Superior temporal gyrus (tissue), 1 donor: ENCODE measurements around the gene HHIP.
A peak's percentile ranks its signal among the peaks of the same experiment; 100 is the strongest.

Experiments used
- DNase-seq: peaks from one replicate; pipeline ENCODE4 v3.0.0-alpha.2; 2016; ENCODE audit errors: extremely low spot score

The HHIP gene, protein sequence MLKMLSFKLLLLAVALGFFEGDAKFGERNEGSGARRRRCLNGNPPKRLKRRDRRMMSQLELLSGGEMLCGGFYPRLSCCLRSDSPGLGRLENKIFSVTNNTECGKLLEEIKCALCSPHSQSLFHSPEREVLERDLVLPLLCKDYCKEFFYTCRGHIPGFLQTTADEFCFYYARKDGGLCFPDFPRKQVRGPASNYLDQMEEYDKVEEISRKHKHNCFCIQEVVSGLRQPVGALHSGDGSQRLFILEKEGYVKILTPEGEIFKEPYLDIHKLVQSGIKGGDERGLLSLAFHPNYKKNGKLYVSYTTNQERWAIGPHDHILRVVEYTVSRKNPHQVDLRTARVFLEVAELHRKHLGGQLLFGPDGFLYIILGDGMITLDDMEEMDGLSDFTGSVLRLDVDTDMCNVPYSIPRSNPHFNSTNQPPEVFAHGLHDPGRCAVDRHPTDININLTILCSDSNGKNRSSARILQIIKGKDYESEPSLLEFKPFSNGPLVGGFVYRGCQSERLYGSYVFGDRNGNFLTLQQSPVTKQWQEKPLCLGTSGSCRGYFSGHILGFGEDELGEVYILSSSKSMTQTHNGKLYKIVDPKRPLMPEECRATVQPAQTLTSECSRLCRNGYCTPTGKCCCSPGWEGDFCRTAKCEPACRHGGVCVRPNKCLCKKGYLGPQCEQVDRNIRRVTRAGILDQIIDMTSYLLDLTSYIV

DNA sequence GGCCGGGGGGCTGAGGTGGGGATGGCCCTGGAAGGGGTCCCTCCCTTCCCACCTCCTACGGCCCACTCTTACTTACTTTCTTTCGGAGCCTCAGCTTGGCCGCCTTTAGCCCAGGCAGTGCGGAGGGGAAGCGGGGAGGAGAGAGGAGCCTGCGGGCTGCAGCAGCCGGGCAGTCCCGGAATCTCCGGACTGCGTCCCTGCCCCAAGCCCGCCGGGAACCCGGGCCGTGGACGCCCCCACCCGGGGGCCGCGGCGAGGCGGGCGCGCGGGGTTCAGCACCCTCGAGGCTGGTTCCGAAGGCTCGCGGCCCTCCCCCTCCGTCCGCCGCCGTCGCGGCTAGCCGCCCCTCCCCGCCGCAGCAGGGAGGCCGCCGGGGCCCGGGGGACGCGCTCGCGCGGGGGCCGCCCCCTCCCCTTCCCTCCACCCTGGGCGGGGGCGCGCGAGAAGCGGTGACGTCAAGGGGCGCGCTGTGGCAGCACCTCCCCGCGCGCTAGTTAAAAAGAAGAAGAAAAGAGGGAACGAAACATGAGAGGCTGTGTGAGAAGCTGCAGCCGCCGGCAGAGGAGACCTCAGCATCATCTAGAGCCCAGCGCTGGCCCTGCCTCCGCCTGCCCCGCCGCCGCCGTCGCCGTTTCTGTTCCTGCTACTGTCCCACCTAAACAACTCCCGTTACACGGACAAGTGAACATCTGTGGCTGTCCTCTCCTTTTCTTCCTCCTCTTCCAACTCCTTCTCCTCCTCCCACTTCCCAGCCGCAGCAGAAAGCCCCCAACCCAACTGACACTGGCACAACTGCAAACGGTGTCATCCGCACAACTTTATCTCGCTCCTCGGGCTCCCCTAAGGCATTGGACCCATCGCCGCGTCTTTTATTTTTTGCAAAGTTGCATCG, at the start of gene HHIP:
TSS of gene HHIP (plus strand) at position 526 of the 892 bp plus-strand sequence. CDS start 520 bp downstream, outside the sequence.
- DNase-seq, result peak; percentile 85

DNA sequence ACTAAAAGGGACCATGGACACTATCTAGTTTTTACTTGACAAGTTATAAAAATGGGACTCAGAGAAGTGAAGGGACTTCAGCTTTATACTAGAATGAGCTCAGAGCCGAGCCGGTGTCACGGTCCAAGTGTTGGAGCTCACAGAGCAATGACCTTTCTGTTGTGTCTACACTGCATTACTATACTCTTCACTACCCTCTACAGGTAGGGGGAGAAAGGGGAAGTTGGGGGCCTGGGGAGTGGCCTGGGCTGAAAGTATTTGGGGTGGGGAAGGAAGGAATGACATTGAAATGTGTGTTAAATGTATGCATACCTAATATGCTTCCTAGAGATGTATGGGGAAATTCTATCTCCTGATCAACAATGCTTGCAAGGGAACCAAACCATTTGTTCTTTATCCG, 48.8 kb upstream of the HHIP start:
- no peak for DNase-seq

DNA sequence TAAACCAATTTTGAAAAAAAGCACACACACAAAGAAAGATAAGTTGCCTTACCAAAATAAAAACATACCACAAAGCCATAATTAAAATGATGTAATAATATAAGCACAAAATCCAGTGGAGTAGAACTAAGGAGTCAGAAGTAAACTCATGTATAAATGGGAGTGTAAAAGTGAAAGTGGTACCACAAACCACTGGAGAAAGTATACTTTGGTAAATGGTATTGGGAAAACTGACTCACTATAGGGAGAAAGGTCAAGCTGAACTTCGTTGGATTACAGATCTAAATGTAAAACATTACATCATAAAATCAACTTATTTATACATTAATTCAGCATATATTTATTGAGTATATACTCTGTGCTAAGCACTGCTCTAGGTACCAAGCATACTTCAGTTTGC, 46.3 kb upstream of the HHIP start:
- no peak for DNase-seq

DNA sequence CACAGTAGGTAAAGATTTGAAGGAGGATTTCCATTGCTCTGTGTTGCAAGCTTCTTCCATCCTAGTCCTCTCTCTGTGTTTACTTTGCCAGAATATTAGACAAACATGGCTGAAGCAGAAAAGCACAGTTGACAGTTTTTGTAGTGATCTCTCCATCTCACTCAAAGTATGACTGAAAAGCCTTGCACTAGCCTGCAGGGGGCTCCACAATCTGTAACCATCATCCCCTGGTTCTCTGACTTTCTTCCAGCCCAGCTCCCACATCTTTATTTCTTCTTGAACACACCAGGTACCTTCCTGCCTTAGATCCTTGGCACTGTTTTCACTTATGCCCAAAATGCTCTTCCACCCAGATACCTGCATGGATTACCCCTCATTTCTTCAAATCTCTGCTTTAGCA, 34.1 kb upstream of the HHIP start:
- peak; percentile 70 for DNase-seq

DNA sequence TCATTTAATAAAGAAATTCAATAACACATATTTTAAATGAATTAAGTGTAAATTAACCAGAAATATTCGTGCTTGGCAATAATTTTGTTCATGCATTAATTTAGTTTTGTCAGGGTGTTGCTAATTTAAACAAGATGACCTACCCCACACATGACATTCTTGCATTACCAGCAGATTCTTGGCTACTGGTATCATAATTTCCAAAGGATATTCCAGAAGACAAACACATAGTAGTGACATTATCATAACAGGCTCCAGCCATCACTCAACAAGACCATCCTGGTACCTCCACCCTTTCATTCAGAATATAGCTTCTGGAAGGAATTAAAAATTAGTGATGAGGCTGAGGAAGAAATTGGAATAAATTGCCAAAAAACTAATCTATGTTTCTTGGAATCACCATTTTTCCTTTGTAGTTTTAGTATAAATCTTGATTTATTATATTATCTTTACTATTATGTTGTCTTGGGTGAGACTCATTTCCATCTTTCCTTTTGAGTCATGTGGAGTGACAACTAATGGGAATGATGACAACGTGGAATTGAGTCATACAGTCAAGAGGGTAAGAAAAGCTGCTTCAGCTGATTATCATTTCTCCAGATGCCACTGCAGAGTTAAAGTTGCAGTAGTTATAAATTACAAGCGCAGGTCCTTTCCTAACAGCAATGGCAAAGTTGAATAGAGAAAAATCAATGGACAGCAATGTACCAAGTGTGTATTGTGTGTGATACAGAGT, 30.9 kb upstream of the HHIP start:
- no peak for DNase-seq

DNA sequence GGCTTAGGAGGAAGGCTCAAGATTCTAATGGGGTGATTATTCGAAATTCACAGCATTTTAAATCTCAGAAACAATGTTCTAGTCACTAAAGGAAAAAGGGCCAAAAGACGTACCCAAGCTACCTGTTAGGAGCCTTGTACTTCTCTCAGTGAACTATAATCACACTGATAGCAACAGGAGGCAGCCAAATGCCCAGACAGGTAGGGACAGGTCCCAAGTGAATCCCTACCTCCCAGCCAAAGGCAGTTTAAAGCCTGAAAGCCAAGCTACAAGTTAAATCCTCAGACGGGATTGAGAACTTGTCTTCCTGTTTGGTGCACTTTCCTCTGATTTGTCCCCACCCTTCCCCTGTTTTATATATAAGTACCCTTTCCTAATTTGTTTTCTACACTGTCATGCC, 24.3 kb upstream of the HHIP start:
- no peak for DNase-seq

DNA sequence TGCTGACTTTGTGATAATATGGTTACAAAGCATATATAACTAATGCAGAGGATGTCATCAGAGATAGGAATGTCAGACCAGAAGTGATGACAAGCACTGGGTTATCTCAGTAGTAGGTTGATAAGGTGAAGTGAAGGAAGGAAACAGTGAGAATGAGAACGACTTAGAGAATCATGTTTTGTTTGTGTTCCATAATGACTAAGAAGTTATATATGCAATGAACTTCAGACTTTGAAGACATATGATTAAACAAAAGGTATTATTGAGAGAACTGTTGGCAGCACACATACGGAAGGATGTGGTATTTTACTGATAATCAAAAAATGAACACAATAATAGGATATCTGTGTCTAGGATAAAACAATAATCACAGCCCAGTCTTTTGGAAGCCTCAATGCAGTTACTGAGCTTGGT, 18.3 kb upstream of the HHIP start:
- DNase-seq, result no peak

DNA sequence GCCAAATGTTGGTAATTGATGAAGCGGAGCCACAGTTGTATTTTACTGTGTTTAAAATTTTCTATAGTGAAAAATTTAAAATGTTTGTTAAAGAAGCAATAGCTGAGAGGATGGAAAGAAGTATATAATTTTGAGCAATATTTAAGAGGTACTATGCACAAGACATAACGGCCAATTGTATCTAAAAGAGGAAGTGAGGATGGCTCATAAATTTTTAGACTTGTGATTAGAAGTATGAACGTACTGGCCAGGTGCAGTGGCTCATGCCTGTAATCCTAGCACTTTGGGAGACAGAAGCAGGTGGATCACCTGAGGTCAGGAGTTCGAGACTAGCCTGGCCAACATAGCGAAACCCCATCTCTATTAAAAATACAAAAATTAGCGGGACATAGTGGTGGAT, 12.7 kb upstream of the HHIP start:
- DNase-seq, result no peak

DNA sequence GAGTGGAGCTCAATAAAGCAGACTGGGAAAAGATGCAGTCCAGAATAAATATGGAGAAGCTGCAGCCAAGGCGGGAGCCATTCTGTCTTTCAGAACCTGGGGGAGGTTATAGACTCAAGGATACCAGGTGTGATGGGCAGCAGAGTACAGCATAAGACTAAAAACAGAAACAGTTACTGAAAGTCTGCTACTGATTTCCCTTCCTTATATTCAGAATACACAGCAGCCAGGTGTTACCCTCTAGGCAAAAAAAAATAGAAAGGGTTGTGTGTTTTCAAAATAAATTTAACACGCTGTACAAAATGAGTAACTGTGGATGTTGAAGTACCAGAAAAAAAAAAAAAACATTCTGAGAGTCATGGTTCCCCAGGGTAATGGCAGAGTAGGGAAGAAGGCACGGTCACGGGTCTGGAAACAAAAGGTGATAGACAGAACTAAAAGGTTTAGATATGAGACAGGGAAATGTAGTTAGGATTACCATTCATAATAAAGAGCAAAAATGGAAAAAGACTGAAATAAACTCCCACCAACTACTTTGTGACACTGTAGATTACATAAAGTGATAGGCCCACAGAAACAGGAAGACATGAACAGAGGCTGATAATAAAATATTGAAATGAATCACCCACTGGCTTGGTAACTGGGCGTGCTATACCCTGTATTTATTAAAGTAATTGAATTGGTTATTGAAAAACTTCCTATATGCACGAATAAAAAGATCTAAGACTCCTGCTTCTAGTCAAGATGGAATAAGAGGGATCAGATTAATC, 10.8 kb upstream of the HHIP start:
- DNase-seq, result no peak

DNA sequence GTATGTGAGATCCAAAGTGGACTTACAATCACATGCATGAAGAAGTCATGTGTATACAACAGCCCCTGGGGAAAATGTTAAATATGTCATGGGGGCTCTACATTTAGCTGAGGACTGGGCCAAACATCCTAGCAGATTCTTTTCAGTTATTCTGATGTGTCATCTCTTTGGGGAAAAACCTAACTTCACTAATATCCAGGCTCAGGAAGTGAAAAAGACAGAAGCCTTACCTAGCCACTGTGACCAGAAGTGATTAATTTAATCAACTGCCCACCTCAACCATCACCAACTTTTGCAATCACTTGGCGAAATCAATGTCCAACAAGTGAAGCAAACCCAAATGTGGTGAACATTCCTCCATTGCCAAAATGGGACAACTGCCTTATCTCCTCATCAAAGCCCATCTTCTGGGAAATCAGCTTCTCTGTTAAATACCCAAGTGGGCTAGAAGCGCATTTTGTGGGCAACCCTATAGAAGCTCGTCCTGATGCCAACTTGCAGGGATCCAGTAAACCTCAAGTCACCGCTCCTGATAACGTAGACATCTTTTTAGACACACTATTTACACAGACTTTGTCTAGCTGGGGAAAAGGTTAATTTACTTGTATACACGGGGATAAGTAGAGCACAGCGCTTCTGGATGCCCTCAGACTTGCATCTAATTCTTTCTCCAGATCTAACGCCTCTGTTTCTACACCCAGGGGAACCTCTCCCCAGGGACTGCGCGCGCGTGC, 1.4 kb upstream of the HHIP start:
- DNase-seq, result peak; percentile 35

DNA sequence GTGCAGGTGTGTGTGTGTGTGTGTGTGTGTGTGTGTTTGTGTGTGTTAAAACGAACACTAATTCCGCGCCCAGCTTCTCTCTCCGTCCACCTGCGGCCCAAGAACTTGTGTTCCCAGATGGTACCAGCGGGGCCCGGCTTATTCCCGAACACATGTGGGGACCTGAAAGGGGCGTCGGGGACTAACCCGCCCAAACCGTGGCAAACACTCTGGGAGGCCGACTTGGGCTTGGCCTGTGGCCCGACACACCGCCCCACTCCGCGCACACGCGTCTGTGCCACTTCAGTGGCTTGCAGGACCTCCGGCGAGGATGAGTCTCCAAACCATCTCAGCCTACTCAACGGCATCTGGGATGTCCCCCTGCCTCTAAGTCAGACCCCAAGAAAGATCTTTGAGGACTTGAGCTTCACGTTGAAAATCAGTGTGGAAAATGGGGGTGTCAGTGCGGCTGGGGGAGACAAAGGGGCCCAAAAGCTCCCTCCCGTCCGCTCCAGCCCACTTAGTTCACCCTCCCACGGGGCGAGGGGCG, 790 bp upstream of the HHIP start:
- DNase-seq, result peak; percentile 45

DNA sequence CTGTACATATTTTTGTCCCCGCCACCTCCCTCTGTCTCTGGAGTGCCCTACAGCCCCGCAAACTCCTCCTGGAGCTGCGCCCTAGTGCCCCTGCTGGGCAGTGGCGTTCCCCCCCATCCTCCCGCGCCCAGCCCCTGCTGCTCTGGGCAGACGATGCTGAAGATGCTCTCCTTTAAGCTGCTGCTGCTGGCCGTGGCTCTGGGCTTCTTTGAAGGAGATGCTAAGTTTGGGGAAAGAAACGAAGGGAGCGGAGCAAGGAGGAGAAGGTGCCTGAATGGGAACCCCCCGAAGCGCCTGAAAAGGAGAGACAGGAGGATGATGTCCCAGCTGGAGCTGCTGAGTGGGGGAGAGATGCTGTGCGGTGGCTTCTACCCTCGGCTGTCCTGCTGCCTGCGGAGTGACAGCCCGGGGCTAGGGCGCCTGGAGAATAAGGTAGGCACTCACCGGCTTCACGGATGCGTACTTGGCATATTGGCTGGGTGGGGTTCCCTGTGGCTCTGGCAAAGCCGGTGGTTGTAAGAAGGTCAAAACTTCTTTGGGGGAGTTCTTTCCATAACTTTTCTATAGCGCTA, 653 bp downstream of the HHIP start:
- DNase-seq, result no peak

DNA sequence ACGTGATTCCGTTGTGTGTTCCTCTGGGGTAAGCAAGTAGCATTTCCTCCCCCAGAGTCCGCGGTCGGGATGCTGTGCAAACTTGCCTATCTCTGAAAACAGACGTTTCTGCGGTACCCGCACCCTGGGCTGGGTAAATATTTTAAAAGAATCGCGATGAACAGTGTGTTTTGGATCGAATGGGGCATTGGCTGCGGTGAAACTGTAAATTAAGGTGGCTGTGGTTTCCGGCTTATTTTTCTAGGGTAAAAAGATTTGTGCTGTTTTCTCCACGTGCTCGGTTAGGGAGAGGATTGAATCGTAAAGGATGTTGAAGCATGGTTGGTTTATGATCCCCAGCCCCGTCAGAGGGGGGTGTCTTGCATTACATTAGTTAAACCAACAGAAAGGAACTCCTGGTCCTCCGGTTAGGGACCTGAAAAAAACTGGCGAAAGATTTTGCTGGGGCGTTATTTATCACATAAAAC, 1.2 kb downstream of the HHIP start:
- DNase-seq, result peak; percentile 73

DNA sequence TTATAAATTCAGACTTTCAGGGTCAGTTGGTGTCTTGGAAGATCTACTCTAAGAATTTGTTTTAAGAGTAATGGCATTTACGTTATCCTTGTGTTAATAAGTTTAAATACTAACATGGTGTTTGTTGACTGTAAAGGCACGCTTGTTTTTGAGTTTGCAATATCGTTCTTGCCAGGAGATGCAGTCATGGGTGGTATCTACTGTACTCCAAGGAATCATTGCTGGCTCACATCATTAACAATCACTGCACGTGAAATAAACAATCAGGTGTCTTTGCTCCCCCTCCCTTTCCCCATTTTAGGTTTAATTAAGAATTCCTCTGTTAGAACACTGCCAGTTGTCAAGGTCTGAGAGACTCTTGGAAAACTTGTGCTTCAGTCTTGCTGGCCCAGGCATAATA, 1.6 kb downstream of the HHIP start:
- DNase-seq, result peak; percentile 63

DNA sequence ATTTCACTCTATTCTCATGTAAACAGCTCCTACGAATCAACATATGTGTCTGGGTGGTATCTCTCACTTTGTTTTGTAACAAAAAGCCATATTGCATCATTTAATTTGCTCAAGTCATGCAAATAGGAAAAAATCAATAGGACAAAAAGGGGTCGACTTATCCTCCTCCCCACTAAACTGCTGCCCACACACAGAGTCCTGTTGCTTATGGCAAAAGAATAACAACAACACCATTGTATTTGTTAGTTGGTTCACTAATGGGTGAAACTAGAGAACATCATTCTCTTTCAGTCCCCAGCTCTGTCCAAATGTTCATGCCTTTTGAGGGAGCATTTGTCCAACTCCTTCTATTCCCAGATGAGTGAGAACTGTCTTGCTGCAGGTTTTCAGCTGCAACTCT, 2.1 kb downstream of the HHIP start:
- DNase-seq, result peak; percentile 87

DNA sequence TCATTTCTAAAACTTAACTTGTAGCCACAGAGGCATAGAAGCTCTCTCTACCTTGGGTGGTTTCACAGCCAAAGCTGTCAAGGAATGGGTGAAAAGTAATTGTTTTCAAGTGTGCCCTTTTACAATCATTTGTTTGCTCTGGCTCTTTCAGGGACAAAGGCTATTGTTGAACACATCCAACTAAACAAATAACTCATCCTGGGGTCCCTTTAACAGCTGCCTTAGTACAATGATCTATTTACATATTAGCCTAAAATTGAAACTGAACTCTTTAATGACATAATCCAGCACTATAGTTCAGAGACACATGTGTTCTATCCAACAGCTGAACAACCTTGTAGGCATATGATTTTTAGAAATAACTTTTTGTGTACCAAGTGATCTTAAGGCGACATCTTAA, 3.7 kb downstream of the HHIP start:
- peak; percentile 87 for DNase-seq

DNA sequence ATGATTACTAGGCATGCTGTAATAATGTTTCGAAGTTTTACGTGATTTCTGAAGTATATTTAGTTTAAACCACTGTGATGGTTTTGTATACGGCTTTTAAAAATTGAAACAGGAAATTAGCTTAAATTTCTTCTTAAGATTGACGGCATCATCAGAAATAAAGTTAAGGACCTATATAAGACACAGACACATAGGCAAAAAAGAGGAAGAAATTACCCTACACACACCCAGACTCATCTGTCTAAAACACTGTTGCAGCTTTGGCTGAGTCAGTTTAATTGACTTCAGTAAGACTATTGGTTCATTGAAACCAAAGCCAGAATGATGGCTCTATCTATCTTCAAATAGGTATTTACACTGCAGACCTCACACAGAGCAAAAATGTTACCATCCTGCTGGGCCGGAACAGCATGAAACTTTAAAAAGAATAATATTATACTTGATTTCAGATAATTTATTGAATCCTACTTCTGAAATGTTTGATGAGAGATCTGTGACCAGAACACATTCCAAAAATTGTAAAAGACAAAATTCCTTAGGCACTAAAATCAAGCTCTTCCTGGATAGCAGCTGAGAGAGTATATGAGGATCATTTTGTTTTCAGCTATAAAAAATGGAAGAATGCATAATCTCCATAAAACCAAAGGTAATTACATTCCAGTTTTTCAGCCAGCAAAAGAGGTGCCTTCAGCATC, 4.5 kb downstream of the HHIP start:
- no peak for DNase-seq

DNA sequence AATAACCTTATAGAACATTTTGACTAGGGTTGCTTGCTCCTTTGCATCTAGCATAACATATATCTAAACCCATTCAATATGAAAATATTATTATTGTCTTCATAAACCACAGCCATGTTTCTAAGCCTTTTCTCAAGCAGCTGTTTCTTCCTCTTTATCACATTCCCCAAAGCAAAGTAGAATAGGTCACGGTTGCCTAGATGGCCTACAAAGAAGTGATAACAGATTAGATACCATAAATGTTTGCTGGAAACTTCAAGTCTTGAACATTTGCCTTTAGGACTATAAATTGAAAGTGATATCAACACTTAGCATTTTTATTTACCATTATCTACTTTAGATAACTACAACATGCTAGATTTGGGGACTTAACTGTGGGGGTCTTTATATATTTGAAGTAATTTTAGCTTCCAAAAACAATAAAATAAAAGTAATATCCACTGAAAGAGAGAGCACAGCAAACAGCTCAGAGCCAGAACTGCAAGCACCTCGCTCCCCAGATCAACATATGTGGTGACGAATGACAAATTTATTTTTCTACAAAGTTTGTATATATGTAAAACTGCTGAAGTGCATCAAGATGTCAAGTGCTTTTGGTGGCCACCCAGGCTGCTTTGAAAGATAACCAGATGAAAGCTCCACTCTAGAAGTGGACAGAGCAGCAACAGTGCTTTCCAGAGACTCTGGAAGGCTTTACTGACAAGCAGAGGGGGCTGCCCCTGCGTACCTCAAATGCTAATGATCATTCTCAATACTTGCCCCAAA, 8.0 kb downstream of the HHIP start:
- DNase-seq, result no peak
